Brain microvascular endothelial cell (primary cell): ENCODE data around the gene ZNF488.

Experiments
- DNase-seq: peaks from one replicate; pipeline ENCODE4 v3.0.0-alpha.2; 2020
- H3K27ac ChIP-seq: fragments of 250-450 bp; sonication (Bioruptor Pico); 2 replicates; pipeline ENCODE4 v1.5.1; 2020; ENCODE audit warnings: mild to moderate bottlenecking, moderate library complexity
- H3K27me3 ChIP-seq: fragments of 250-450 bp; sonication (Bioruptor Pico); replicated peaks from 2 replicates; pipeline ENCODE4 v1.5.1; 2020; ENCODE audit warnings: mild to moderate bottlenecking
- H3K36me3 ChIP-seq: fragments of 250-450 bp; sonication (Bioruptor Pico); replicated peaks from 2 replicates; pipeline ENCODE4 v1.5.1; 2020; ENCODE audit warnings: mild to moderate bottlenecking
- H3K4me3 ChIP-seq: 2 replicates; pipeline ENCODE4 v1.5.1; 2011; ENCODE audit warnings: low read depth, mild to moderate bottlenecking, control low read depth, low read length, moderate library complexity
- CTCF ChIP-seq: IDR thresholded peaks from 2 replicates; pipeline ENCODE4 v1.5.1; 2011; ENCODE audit warnings: low read depth, mild to moderate bottlenecking, moderate library complexity, low read length, control low read depth, inconsistent platforms; ENCODE audit errors: missing control alignments
- in situ Hi-C: cut with HindIII; loops from 2 replicates; pipeline ENCODE4 v1.10.0; 2017; ENCODE audit warnings: low sequenced_read_pairs, low pct_ligation_motif_present

Gene ZNF488

GRCh38 chr10:47332946-47333345 is 51.1 kb downstream of the ZNF488 start:
- no peak overlapping the region for H3K4me3 ChIP-seq
- no peak for TF ChIP-seq CTCF
- DNase-seq: no peak
- no peaks in the 10 kb centered on the region for H3K27me3 ChIP-seq
- no peak overlapping the region for H3K27ac ChIP-seq
- in situ Hi-C loops: no loop called here
- H3K36me3 ChIP-seq: no peaks in the 10 kb centered on the region

- Histone ChIP-seq H3K4me3 (no peak overlapping the region), H3K27ac (no peak overlapping the region), H3K27me3 (no peaks in the 10 kb centered on the region), H3K36me3 (no peaks in the 10 kb centered on the region)
- in situ Hi-C loops: no loop called here
- TF ChIP-seq CTCF: no peak
- DNase-seq: no peak
Measured at GRCh38 chr10:47332371-47332770, 51.7 kb downstream of the ZNF488 start.

- TF ChIP-seq CTCF: no peak
- in situ Hi-C loops: no loop called here
- no peak for DNase-seq
- no peaks in the 10 kb centered on the region for H3K27me3 ChIP-seq
- no peak overlapping the region for H3K27ac ChIP-seq
- no peak overlapping the region for H3K4me3 ChIP-seq
- H3K36me3 ChIP-seq: no peaks in the 10 kb centered on the region
Measured at GRCh38 chr10:47331954-47332353, 52.1 kb downstream of the ZNF488 start.

GRCh38 chr10:47331491-47331890 is 52.6 kb downstream of the ZNF488 start:
- no peak for DNase-seq
- no peaks in the 10 kb centered on the region for H3K36me3 ChIP-seq
- TF ChIP-seq CTCF: no peak
- H3K4me3 ChIP-seq: no peak overlapping the region
- in situ Hi-C loops: no loop called here
- no peak overlapping the region for H3K27ac ChIP-seq
- H3K27me3 ChIP-seq: no peaks in the 10 kb centered on the region

GRCh38 chr10:47330804-47331203 is 53.3 kb downstream of the ZNF488 start:
- no peak for TF ChIP-seq CTCF

GRCh38 chr10:47330366-47330765 is 53.7 kb downstream of the ZNF488 start:
- Histone ChIP-seq H3K27ac (no peak overlapping the region), H3K4me3 (no peak overlapping the region), H3K36me3 (no peaks in the 10 kb centered on the region), H3K27me3 (no peaks in the 10 kb centered on the region)
- no peak for DNase-seq
- no peak for TF ChIP-seq CTCF
- in situ Hi-C loops: no loop called here

More at GRCh38 chr10:47330804-47331203, 53.3 kb downstream of the ZNF488 start:
- Histone ChIP-seq H3K36me3 (no peaks in the 10 kb centered on the region), H3K27me3 (no peaks in the 10 kb centered on the region), H3K27ac (no peak overlapping the region), H3K4me3 (no peak overlapping the region)
- in situ Hi-C loops: no loop called here
- DNase-seq: no peak
